ENCODE data around the gene GIPC3.
"Not testable (repeated sequence)": the region's sequence is repeated elsewhere in the genome, so short reads cannot be mapped to it uniquely, and the experiment has no call there.

GIPC3 gene

DNA sequence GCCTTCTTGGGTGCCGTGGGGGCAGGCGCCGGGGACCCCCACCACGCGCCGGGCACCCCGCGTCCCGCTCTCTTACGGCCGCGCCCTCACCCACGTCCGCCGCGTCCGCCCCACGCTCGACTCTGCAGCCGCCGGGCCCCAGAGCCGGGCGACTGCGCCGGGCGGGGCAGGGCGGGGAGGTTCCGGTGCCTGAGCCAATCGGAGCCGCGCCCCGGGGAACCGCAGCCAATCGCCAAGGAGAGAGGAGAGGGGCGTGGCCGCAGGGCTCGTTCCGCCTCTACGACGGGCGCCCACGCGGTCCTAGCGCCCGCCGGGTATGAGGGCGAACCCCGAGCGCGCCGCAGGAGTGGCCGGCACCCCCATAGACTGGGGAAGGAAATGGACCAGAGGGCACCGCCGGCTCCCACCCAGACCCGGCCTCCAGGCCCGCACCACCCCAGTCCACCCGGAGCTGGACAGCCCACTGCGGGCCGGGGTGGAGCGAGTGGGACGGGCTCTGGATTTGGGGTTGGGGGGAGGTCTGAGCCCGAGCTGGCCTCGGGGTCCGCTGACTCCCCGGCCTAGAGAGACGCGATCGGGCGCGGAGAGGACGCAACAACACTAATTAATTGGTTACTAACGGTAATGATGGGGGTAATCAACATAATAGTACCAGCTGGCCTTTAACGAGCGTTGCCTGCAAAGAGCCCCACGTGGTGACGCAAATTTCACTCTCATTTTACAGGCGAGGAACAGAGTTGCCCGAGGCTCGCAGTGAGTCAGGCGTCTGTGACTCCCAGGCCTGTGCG lies 27.6 kb upstream of the GIPC3 start, which contains the start of gene MFSD12:
Gene MFSD12 (minus strand): TSS at position 126 of the 788 bp plus-strand sequence. CDS start 183 bp downstream, outside the sequence.
- peaks cover 45% of the 10 kb centered on the region for H3K79me2 ChIP-seq (ENCODE audit: low read length)
- peak within 1 kb of the TSS; percentile 95 for H3K4me3 ChIP-seq (ENCODE audit: low read length)
- H3K4me1 ChIP-seq (ENCODE audit: low read length) = peaks cover 41% of the 10 kb centered on the region
- H3K9me3 ChIP-seq (ENCODE audit: insufficient read depth, low read length) = no peaks in the 10 kb centered on the region
- H3K27ac ChIP-seq (ENCODE audit: low read length) = peak within 1 kb of the TSS; percentile 60
- H2AFZ ChIP-seq (ENCODE audit: low read depth, low read length) = peak within 1 kb of the TSS; percentile 68
- peaks cover 6% of the 10 kb centered on the region for H4K20me1 ChIP-seq (ENCODE audit: insufficient read depth, low read length)
- TF ChIP-seq, protein P1, sequence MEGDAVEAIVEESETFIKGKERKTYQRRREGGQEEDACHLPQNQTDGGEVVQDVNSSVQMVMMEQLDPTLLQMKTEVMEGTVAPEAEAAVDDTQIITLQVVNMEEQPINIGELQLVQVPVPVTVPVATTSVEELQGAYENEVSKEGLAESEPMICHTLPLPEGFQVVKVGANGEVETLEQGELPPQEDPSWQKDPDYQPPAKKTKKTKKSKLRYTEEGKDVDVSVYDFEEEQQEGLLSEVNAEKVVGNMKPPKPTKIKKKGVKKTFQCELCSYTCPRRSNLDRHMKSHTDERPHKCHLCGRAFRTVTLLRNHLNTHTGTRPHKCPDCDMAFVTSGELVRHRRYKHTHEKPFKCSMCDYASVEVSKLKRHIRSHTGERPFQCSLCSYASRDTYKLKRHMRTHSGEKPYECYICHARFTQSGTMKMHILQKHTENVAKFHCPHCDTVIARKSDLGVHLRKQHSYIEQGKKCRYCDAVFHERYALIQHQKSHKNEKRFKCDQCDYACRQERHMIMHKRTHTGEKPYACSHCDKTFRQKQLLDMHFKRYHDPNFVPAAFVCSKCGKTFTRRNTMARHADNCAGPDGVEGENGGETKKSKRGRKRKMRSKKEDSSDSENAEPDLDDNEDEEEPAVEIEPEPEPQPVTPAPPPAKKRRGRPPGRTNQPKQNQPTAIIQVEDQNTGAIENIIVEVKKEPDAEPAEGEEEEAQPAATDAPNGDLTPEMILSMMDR (IDR thresholded peaks at IDR 0.05; ENCODE audit: low read depth, low read length) = no peak
- no peak for TF ChIP-seq EZH2phosphoT487 (IDR thresholded peaks at IDR 0.05; ENCODE audit: low read depth)
- peak within 1 kb of the TSS; percentile 90 for H3K9ac ChIP-seq (ENCODE audit: low read length)
- peaks cover 13% of the 10 kb centered on the region for H3K36me3 ChIP-seq (replicated peaks; ENCODE audit: low read depth, low read length)
- peak within 1 kb of the TSS; percentile 93 for H3K4me2 ChIP-seq (ENCODE audit: low read length)
- H3K27me3 ChIP-seq (ENCODE audit: low read depth, low read length) = no peaks in the 10 kb centered on the region

DNA sequence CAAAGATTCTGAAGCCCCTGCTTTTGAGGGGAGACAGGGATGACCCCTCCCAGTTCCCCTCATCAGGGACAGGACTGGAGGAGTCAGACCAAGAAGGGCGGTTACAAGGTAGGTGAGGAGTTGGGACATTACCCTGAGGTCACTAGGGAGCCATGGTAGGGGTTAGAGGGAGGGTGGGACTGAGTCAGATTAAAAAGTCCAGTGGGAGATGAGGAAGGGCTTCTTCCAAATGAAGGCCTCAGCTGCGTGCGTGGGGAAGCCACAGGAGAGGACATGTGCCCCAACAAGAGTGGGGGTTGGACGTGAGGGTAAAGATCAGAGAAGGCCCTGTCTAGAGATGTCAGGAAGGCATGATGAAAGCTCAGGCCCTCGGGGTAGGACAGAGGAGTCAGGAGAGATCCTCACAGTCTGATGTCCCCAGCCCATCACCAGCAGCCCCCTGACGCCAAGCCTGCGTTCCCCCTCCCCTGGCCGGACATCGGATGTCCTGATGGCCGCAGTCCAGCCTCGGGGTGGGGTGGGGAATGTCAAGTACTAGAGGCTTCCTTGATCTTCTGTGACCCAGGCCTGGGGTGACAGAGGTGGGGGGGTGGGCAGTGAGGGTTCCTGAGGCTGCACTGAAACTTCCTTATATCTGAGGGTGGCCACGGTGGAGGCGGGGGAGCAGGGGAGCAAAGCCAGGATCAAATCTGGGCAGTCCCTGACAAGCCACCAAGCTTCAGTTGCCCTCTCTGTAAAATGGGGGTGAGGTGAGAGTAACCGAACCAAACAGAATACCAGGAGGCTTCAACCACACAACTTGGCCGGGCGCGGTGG lies 21.4 kb upstream of the GIPC3 start:
- Histone ChIP-seq H3K4me2 (ENCODE audit: low read length) (no peak overlapping the region), H3K4me3 (ENCODE audit: low read length) (no peak overlapping the region), H3K27me3 (ENCODE audit: low read depth, low read length) (no peaks in the 10 kb centered on the region), H3K4me1 (ENCODE audit: low read length) (no peaks in the 10 kb centered on the region), H4K20me1 (ENCODE audit: insufficient read depth, low read length) (no peaks in the 10 kb centered on the region), H3K9me3 (ENCODE audit: insufficient read depth, low read length) (no peaks in the 10 kb centered on the region), H3K36me3 (replicated peaks; ENCODE audit: low read depth, low read length) (no peaks in the 10 kb centered on the region), H3K27ac (ENCODE audit: low read length) (no peak overlapping the region), H3K9ac (ENCODE audit: low read length) (no peak overlapping the region), H3K79me2 (ENCODE audit: low read length) (no peaks in the 10 kb centered on the region), H2AFZ (ENCODE audit: low read depth, low read length) (no peak overlapping the region)
- TF ChIP-seq, protein P1 (IDR thresholded peaks at IDR 0.05; ENCODE audit: low read depth, low read length) = no peak
- no peak for TF ChIP-seq EZH2phosphoT487 (IDR thresholded peaks at IDR 0.05; ENCODE audit: low read depth)

DNA sequence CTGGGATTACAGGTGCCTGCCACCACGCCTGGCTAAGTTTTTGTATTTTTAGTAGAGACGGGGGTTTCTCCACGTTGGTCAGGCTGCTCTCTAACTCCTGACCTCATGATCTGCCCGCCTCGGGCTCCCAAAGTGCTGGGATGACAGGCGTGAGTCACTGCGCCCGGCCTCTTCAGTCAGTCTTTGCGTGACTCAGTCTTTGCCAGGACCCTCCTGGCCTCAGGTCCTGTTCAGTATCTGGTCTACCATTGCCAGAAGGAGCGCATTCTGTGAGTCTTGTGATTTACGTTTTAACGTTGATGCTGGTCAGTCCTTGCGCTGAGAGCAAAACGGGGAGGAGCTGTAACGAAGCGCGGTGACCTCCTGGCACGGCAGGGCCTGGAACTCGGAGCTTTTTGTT lies 20.1 kb upstream of the GIPC3 start:
- no peak for TF ChIP-seq EZH2phosphoT487 (IDR thresholded peaks at IDR 0.05; ENCODE audit: low read depth)
- TF ChIP-seq, protein P1 (IDR thresholded peaks at IDR 0.05; ENCODE audit: low read depth, low read length) = no peak
- H3K4me1 ChIP-seq (ENCODE audit: low read length) = no peaks in the 10 kb centered on the region
- H3K36me3 ChIP-seq (replicated peaks; ENCODE audit: low read depth, low read length) = no peaks in the 10 kb centered on the region
- no peak overlapping the region for H2AFZ ChIP-seq (ENCODE audit: low read depth, low read length)
- no peak overlapping the region for H3K9ac ChIP-seq (ENCODE audit: low read length)
- H3K79me2 ChIP-seq (ENCODE audit: low read length) = no peaks in the 10 kb centered on the region
- H3K4me2 ChIP-seq (ENCODE audit: low read length) = no peak overlapping the region
- H3K4me3 ChIP-seq (ENCODE audit: low read length) = no peak overlapping the region
- H3K27me3 ChIP-seq (ENCODE audit: low read depth, low read length) = no peaks in the 10 kb centered on the region
- no peak overlapping the region for H3K27ac ChIP-seq (ENCODE audit: low read length)
- H3K9me3 ChIP-seq (ENCODE audit: insufficient read depth, low read length) = no peaks in the 10 kb centered on the region
- H4K20me1 ChIP-seq (ENCODE audit: insufficient read depth, low read length) = no peaks in the 10 kb centered on the region

DNA sequence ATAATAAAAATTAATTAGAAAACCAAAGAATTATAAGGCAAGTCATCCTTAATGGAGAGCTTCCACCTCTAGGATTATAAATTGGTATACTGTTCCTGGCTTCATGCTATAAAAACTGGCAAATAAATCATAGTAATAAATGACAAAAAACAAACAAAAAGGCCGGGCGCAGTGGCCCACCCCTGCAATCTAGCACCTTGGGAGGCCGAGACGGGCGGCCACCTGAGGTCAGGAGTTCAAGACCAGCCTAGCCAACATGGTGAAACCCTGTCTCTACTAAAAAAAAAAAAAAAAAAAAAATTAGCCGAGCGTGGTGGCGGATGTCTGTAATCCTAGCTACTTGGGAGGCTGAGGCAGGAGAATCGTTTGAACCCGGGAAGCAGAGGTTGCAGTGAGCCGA lies 15.2 kb upstream of the GIPC3 start:
- H3K9ac ChIP-seq (ENCODE audit: low read length); H3K4me1 ChIP-seq (ENCODE audit: low read length); H2AFZ ChIP-seq (ENCODE audit: low read depth, low read length); H3K36me3 ChIP-seq (replicated peaks; ENCODE audit: low read depth, low read length); H4K20me1 ChIP-seq (ENCODE audit: insufficient read depth, low read length); H3K27me3 ChIP-seq (ENCODE audit: low read depth, low read length); H3K79me2 ChIP-seq (ENCODE audit: low read length); H3K27ac ChIP-seq (ENCODE audit: low read length); H3K9me3 ChIP-seq (ENCODE audit: insufficient read depth, low read length); H3K4me3 ChIP-seq (ENCODE audit: low read length); H3K4me2 ChIP-seq (ENCODE audit: low read length): not testable (repeated sequence)
